Adrenal gland (tissue), 5 donors: Measurements from ENCODE around the gene SDHC.

ENCODE experiments used
- CTCF ChIP-seq, 6 experiments: fragments of 450-650 bp in 4 of 6; fragments of 200-600 bp in 2 of 6; sonication (generic) in 1 of 6; IDR thresholded peaks; 1 replicate in 5 of 6; 2 replicates in 1 of 6; pipeline versions ENCODE4 v1.5.1 to v1.8.0; 2016 to 2021; ENCODE audit warnings: antibody characterized with exemption in 6 of 6, mild to moderate bottlenecking in 2 of 6, moderate library complexity in 1 of 6
- POLR2A ChIP-seq, 2 donors: fragments of 450-650 bp; IDR thresholded peaks; one replicate each; pipeline ENCODE4 v1.6.1; 2017; ENCODE audit warnings: antibody characterized with exemption in 2 of 2, mild to moderate bottlenecking in 2 of 2, moderate library complexity in 1 of 2
- donor health status: DM: no; HTN: no; CAD: no.

DNA sequence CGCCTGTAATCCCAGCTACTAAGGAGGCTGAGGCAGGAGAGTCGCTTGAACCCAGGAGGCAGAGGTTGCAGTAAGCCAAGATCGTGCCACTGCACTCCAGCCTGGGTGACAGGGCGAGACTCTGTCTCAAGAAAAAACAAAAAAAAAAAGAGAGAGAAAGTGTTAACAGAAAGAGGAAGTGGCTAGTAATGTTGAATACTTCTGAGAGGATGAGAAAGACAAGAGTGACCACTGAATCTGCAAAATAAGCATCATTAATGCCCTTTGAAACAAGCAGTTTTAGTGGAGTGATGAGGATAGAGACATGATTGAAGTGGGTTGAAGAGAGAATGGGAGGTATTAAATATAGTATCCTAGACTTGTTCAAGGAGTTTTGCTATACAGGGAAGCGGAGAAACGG is 16.1 kb upstream of the SDHC start:
- TF ChIP-seq POLR2A (IDR thresholded peaks at IDR 0.05) (no peak), CTCF (IDR thresholded peaks at IDR 0.05) (no peak)
